Loucy (cell line): ENCODE measurements around the gene IFI30.

Experiments
- CTCF ChIP-seq: fragments of 200-600 bp; sonication (generic); conservative IDR thresholded peaks from 2 replicates; pipeline ENCODE4 v1.5.1; 2014; ENCODE audit warnings: mild to moderate bottlenecking, antibody characterized with exemption, low read length
- EZH2phosphoT487 ChIP-seq: fragments of 200-600 bp; IDR thresholded peaks from 2 replicates; pipeline ENCODE4 v1.6.1; 2018; ENCODE audit warnings: antibody characterized with exemption, mild to moderate bottlenecking, moderate library complexity, borderline replicate concordance

DNA sequence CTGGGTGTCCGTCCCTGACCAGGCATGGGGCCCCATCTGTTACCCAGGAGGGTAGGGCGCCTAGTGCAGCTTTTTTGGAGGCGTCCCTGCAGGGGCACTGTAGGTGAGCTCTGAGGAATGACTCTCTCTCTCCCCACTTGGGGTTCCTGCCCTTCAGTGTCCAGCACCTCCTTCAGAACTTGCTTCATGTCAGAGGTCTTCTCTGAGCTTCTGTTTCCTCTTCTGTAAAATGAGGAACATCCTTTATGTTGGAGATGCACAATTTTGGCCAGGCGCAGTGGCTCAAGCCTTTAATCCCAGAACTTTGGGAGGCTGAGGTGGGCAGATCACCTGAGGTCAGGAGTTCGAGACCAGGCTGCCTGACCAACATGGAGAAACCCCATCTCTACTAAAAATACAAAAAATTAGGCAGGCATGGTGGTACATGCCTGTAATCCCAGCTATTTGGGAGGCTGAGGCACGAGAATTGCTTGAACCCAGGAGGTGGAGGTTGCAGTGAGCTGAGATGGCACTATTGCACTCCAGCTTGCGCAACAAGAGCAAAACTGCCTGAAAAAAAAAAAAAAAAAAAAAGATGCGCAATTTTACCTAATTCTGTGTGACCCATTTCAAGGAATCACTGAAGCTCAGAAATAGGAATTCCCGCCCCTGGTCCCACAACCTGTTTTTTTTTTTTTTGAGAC is 35.8 kb upstream of the IFI30 start:
- TF ChIP-seq CTCF (no peak), EZH2phosphoT487 (no peak)
